MCF 10A (cell line): ENCODE results near the gene VPS37C. TPM values are rescaled to one million over a fixed set of nuclear protein-coding genes. Genes with fewer than 3 reads are reported as not detected.

Experiments
- BruUV-seq: library from RNA; stranded (reverse); fragments of 400-500 nt; replicated peaks from 2 replicates; lab custom pipeline; 2021; lab: Mats Ljungman, UMichigan
- CTCF ChIA-PET: fragments of 300-600 bp; sonication (Branson Sonifier 250); formaldehyde crosslinking; extraction: SDS; loops from one replicate; lab custom pipeline; 2021; ENCODE audit warnings: antibody characterized with exemption, inconsistent platforms; lab: Yijun Ruan, JAX
- POLR2A ChIA-PET: fragments of 300-600, 350-650 bp; sonication (Branson Sonifier 250); formaldehyde crosslinking; extraction: SDS; loops from one replicate; lab custom pipeline; 2020; ENCODE audit warnings: antibody characterized with exemption, inconsistent platforms; lab: Yijun Ruan, JAX
- DNase-seq: peaks from one replicate; pipeline ENCODE4 v3.0.0-alpha.2; 2018; ENCODE audit not compliant: unreplicated experiment
- H3K27ac Mint-ChIP-seq: one replicate; pipeline ENCODE4 v1.8.0; 2022; ENCODE audit warnings: mild to moderate bottlenecking, low read depth, mixed read lengths; ENCODE audit not compliant: unreplicated experiment
- H3K27me3 Mint-ChIP-seq: one replicate; pipeline ENCODE4 v1.8.0; 2022; ENCODE audit warnings: mixed read lengths; ENCODE audit not compliant: insufficient read depth, unreplicated experiment
- H3K36me3 Mint-ChIP-seq: one replicate; pipeline ENCODE4 v1.8.0; 2022; ENCODE audit warnings: mild to moderate bottlenecking, moderate library complexity, mixed read lengths; ENCODE audit not compliant: insufficient read depth, unreplicated experiment
- H3K4me1 Mint-ChIP-seq: one replicate; pipeline ENCODE4 v1.8.0; 2022; ENCODE audit warnings: mixed read lengths; ENCODE audit not compliant: insufficient read depth, unreplicated experiment
- H3K4me3 Mint-ChIP-seq: one replicate; pipeline ENCODE4 v1.8.0; 2022; ENCODE audit warnings: mild to moderate bottlenecking, moderate library complexity, mixed read lengths; ENCODE audit not compliant: unreplicated experiment
- H3K9me3 Mint-ChIP-seq: one replicate; pipeline ENCODE4 v1.8.0; 2022; ENCODE audit warnings: mixed read lengths; ENCODE audit not compliant: unreplicated experiment
- intact Hi-C: fragments of 100-400 bp; cut with micrococcal nuclease; formaldehyde crosslinking; loops from 2 replicates; pipeline ENCODE4 v1.14.1; 2022
- total RNA-seq: library from RNA; stranded (reverse); gene quantifications from 2 replicates; pipeline ENCODE4 v1.2.3, GENCODE V29; 2022
- TF ChIP-seq, protein P1 (sequence below): fragments of 200-600 bp; IDR thresholded peaks from one replicate; pipeline ENCODE4 v1.8.0; 2022; ENCODE audit warnings: antibody characterized with exemption, mild to moderate bottlenecking; ENCODE audit not compliant: unreplicated experiment

Gene VPS37C
- total RNA-seq, 1 experiment from 2014 or later, result 23.3 TPM

DNA sequence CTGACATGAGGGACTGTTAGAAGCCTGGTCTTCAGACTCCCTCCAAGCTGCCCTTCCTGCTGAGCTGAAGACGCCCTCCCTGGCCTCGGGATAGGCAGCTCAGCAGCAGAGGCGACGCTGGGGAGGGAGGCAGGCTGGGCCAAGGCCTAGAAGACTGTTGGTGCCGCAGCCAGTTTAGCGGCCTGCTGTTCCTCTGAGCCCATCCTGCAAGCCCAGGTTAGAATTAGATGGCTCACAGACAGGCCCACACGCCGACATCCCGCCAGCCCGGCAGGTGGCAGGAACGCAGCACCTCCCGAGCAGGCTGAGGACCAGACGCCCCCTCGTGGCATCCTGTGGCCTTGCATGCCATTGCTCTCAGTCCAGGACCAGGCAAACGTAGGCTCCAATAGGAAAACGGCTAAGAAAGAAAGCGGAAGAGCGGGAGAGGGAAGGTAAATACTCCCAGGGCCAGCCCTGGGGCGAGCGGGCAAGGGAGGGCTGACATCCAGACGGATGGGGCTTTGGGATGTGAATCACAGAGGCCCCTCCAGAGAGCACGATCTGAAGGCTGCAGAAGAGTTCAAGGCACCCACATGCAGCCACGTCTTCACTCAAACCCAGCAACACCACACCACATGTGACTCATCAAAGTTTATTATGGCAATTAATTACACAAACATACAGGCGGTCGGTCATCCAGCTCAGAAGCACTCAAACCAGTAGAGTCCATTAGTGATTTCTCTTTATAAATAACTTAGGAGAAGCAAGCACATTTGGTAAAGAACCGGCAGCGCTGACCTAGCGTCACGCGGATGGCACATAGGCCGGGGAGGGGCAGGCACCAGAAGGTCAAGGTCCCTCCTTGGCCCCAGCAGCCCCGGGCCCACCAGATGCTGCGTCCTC, 31.3 kb downstream of the VPS37C start:
- Mint-ChIP-seq H3K27me3 (no peaks in the 10 kb centered on the region), H3K4me3 (peak overlapping the region; percentile 54), H3K4me1 (peaks cover 6% of the 10 kb centered on the region), H3K36me3 (peaks cover 11% of the 10 kb centered on the region), H3K9me3 (no peaks in the 10 kb centered on the region), H3K27ac (peak overlapping the region; percentile 23)
- TF ChIP-seq, protein P1, sequence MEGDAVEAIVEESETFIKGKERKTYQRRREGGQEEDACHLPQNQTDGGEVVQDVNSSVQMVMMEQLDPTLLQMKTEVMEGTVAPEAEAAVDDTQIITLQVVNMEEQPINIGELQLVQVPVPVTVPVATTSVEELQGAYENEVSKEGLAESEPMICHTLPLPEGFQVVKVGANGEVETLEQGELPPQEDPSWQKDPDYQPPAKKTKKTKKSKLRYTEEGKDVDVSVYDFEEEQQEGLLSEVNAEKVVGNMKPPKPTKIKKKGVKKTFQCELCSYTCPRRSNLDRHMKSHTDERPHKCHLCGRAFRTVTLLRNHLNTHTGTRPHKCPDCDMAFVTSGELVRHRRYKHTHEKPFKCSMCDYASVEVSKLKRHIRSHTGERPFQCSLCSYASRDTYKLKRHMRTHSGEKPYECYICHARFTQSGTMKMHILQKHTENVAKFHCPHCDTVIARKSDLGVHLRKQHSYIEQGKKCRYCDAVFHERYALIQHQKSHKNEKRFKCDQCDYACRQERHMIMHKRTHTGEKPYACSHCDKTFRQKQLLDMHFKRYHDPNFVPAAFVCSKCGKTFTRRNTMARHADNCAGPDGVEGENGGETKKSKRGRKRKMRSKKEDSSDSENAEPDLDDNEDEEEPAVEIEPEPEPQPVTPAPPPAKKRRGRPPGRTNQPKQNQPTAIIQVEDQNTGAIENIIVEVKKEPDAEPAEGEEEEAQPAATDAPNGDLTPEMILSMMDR, result peak; percentile 100
- ChIA-PET CTCF (interaction anchor here (0.5 to 4.4 kb wide), 49 partner anchors 8 to 1248 kb away, joined by 3 to 54 read pairs (median 4); partner anchors contain the start of gene TMEM109), POLR2A (interaction anchor here (0.6 to 1.4 kb wide), 4 partner anchors 23 to 1372 kb away, joined by 3 to 5 read pairs (median 3); no protein-coding TSS in a partner anchor)
- peak; percentile 83 for DNase-seq
- no TSS peak for BruUV-seq
- intact Hi-C loops, result loop anchor here (1.0 kb wide), 5 partner anchors 57 to 355 kb away; no protein-coding TSS in a partner anchor

DNA sequence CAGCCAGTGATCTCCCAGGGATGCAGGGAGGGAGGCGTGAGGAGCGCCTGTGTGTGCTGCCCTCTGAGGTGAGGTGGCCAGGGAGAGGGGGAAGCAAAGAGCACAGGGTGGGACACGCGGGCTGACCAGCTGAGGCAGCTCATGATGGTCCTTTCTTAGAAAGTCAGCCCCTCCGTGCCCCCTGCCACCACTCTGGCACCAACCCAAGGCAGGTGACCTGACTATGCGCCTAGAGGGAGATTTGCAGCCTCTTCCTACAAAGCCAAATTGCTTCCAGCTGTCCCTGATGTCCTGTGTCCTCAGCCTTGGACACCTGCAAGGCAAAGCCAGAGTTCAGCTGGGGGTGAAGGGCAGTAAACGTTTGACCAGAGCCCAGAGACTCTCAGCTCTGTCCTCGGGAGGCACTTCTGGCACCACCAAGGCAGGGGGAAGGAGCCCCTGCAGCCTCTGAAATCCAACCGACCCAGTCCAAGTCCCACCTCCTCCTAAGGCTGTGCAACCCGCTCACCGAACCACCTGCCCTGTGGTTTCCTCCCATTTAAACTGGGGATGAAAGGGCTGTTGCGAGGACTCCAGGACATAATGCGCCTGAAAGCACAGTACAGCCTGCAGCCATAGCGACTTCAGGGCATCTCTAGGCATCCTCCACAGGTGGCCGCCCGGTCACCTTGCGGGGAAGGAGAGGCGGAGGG, 32.1 kb downstream of the VPS37C start:
- no peak for DNase-seq
- POLR2A ChIA-PET, result interaction anchor here (0.6 to 1.4 kb wide), 5 partner anchors 16 to 1373 kb away, joined by 3 to 5 read pairs (median 3); no protein-coding TSS in a partner anchor

DNA sequence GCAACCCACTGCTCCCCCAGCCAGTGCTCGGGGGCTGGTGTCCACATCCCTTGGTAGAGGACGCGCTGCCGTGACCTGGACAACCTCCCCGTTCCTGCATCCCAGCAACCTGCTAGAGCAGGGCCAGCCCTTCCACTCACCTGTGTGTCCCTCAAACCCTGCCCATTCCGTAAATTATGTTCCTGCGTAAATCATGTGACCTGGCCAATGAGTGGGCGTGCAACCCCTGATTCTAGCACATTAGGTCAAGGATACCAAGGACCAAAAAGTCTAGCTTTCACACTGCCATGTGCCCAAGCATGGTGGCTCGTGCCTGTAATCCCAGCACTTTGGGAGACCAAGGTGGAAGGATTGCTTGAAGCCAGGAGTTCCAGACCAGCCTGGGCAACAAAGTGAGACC, 33.2 kb downstream of the VPS37C start:
- no TSS peak for BruUV-seq
- Mint-ChIP-seq H3K27ac (no peak overlapping the region), H3K36me3 (peaks cover 8% of the 10 kb centered on the region), H3K9me3 (no peaks in the 10 kb centered on the region), H3K4me3 (no peak overlapping the region), H3K4me1 (peaks cover 11% of the 10 kb centered on the region), H3K27me3 (no peaks in the 10 kb centered on the region)
- intact Hi-C loops, result no loop called here
- TF ChIP-seq, protein P1, result no peak
- ChIA-PET POLR2A (interaction anchor here (0.9 kb wide), 1 partner anchor 34 kb away, joined by 3 read pairs; no protein-coding TSS in a partner anchor), CTCF (interaction anchor here (0.6 to 4.4 kb wide), 15 partner anchors 12 to 300 kb away, joined by 3 to 54 read pairs (median 7); no protein-coding TSS in a partner anchor)
- DNase-seq, result no peak

More for the DNA sequence above, 32.1 kb downstream of the VPS37C start:
- H3K9me3 Mint-ChIP-seq, result no peaks in the 10 kb centered on the region
- no peaks in the 10 kb centered on the region for H3K27me3 Mint-ChIP-seq
- peaks cover 11% of the 10 kb centered on the region for H3K4me1 Mint-ChIP-seq
- peaks cover 8% of the 10 kb centered on the region for H3K36me3 Mint-ChIP-seq
- intact Hi-C loops, result loop anchor here (1.0 kb wide), 1 partner anchor 298 kb away; no protein-coding TSS in a partner anchor
- BruUV-seq, result no TSS peak
- H3K27ac Mint-ChIP-seq, result no peak overlapping the region
- CTCF ChIA-PET, result interaction anchor here (0.6 to 4.4 kb wide), 41 partner anchors 8 to 354 kb away, joined by 3 to 54 read pairs (median 4); partner anchors contain the start of gene TMEM109
- no peak overlapping the region for H3K4me3 Mint-ChIP-seq
- TF ChIP-seq, protein P1, result no peak
